Stimulated activated CD4-positive, alpha-beta T cell treated with anti-CD3 and anti-CD28 coated beads, TNF-alpha, amount 100 ng/mL, for 48 hours (primary cell): Measurements from ENCODE around the gene FGF1.

Source experiments
- DNase-seq, 3 donors: peaks; one replicate each; pipeline ENCODE4 v3.0.0-alpha.2; 2020; ENCODE audit warnings: low read depth in 3 of 3

The FGF1 gene

GRCh38 chr5:142697356-142698255 lies 11.7 kb upstream of the FGF1 start:
- DNase-seq = no peak

- DNase-seq = no peak
Measured at GRCh38 chr5:142696379-142696778, 10.5 kb upstream of the FGF1 start.

DNA sequence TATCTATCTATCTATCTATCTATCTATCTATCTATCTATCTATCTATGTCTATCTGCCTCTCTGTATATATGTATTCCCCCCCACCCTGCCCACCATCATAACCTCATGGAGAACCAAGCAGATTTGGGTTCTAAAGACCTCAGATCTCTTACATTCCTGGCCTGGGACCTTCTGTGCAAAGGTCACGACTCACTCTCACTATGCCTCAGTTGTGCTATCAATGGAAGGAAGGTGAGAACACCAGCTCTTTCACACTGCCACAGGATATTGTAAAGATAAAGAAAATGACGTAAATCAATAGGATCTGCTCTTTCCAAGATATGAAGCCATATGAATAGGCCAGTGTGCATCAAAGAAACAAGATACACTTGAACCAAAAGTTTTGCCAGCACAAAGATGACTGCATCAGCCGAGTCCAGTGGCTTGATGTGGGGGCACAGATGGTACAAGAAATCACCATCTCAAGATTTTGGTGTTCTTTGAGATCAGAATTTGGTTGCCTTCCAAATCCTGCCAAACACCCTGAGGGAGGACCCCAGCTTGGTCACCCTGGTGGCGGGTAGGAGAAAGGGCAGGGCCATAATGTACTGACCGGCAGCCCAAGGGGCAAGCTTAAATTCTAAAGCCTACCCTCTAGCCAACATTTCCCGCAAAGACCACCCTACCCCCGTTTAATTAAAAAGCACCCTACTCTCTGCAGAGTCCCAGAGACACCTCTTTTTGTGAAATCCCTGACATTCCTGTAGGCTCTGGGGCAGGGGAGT lies 8.4 kb upstream of the FGF1 start:
- DNase-seq = no peak

- no peak for DNase-seq
Measured at GRCh38 chr5:142692321-142692894, 6.5 kb upstream of the FGF1 start.

DNA sequence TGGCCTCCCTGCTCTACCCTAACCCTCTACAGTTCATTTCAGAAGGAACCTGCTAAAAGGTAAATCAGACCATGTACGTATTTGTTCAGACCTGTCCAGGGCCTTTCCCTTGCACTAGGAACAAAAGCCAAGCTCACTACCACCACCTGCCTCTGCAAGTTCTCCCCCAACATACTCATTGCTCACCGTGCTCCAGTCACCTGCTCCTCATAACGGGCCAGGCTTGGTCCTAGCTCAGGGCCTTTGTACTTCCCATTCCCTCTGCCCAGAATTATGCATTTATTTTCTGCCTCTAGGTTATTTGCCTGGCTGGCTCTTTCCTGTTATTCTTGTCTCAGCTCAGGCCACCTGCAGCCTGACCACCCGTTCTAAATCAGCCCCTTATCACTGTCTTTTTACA lies 4.8 kb upstream of the FGF1 start:
- DNase-seq = no peak

DNA sequence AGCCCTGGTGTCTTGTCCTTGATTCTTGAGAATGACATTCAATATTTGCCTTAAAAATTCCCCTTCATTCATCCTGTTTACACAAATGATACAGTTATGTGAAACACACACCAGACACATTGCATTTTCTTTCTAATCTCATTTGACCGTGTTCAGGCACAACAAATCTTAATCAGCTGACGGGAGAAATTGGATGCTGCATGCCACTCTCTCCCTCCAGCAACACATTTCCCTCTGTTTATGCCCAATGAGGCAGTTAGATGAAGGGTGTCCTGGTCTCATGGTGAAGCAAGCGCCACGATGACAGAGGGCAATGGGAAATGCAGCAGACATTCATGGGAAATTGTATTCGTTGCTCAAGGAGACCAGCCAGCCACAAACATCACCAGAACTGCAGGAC lies 3.2 kb upstream of the FGF1 start:
- DNase-seq = no peak

GRCh38 chr5:142688281-142688989 lies 2.5 kb upstream of the FGF1 start:
- no peak for DNase-seq

DNA sequence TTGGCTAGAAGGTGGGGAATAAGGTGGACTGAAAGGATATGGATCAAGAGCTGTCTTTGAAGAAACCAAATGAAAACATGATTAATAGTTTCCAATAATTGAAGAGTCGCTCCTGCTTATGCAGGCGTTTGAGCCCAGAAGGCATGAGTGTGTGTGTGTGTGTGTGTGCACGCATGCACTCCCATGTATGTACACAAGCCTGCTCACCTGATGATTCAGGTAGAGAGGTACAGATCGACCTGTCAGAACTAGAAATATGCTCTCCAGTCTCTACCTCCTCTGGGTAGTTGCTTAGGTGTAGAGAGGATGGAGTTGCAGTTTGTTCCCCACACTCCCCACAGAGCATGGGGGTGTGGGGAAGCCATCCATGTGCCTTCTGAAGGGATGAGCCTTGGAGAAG lies 1.1 kb upstream of the FGF1 start:
- DNase-seq = no peak

- no peak for DNase-seq
Measured at GRCh38 chr5:142686210-142686734, 382 bp upstream of the FGF1 start.

GRCh38 chr5:142684508-142685041 lies 1.3 kb downstream of the FGF1 start:
- no peak for DNase-seq

- DNase-seq = no peak
Measured at GRCh38 chr5:142683881-142684505, 1.9 kb downstream of the FGF1 start.

GRCh38 chr5:142683116-142683515 lies 2.8 kb downstream of the FGF1 start:
- DNase-seq = no peak

DNA sequence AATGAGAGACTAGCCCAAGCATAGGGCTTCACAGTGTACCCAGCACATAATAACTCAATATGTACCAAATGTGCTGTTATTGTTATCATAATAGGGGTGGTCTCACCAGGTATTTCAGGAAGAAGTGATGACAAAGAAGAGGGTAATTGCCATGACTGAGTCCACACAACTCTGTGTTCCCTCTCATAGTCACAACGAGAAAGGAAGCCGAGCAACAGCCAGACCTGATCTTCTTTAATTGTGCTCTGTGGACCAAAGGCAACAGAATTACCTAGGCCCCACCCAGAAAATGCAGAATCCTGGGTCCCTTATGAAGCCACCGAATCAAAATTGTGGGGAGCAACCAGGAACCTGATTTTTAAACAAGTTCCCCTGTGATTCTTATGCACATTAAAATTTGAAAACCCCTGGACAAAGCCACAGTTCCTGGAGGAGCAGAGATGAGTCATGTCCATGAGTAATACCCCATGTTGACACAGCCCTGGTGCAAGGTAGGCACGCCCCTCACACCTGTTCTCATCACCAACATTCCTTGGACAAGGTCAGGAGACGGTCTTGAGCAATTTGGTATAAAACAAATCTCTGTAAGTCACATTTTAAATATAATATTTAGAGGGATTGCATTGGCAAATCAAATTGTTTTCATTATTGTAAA lies 5.2 kb downstream of the FGF1 start:
- no peak for DNase-seq

DNA sequence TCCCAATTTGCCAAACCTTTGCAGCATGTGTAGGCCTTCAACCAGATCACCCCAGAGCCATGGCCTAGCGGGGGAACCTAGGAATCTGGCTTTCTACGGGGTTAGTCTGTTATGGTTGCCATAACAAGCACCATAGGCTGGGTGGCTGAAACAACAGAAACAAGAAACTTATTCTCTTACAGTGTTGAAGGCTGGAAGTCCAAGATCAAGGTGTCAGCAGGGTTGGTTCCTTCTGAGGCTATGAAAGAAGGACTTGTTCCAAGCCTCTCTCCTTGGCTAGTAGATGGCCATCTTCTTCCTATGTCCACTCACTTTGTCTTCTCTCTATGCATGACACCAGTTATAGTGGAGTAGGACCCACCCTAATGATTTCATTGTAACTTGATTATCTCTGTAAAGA lies 6.1 kb downstream of the FGF1 start:
- DNase-seq = no peak

DNA sequence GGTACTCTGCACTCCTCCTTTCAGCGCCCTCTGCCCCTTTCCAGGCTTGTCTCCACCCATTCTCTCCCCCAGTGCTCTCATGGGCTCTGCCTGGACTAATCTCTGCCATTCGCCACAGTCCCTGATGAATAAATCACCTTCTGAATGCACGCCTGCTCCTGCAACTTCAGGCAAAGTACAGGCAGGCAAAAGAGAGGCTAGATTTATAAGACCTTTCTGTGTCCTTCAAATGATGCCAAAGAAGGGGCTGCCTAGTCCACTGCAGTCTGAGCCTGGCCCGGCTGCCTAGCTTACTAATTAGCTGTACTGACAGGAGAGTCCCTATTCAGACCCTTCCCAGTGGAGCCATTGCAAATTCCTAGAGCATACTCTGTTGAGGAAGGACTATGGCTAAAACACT lies 7.4 kb downstream of the FGF1 start:
- no peak for DNase-seq

DNA sequence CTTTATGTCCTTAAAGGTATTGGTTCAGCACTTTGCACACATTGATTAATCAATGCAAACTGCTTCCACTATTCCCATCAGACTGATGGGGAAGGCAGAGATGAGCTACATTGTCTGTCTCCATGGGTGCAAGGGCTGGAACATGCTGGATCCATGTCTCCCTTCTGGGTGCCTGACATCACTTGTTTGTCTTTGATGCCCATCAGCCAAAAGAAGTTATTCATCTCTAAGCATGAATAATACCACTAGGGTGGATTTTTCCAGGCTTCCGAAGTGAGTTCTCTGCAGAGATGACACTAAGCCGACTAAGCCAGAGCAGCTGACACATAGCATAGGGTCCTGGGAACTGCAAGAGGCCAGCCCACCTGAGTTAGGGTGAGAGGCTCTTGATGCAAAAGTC lies 8.7 kb downstream of the FGF1 start:
- DNase-seq = no peak

DNA sequence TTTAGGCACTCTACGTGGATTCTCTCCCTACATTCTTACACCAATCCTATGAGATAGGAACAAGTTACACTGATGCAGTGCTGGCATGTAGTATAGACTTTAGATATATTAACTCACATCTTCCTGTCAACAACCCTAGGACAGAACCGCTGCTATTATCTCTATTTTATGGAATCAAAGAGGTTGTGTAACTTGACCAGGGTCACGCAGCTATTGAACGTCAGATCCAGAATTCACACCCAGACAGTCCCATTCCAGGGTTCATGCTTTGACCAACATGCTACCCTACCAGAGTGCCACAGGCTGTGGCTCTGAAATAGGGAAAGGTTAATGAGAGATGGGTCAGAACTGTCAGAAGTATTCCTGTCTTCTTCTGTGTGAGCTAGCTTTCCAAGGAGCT lies 9.6 kb downstream of the FGF1 start:
- DNase-seq = no peak

- DNase-seq = no peak
Measured at GRCh38 chr5:142674531-142675469, 11.1 kb downstream of the FGF1 start.

DNA sequence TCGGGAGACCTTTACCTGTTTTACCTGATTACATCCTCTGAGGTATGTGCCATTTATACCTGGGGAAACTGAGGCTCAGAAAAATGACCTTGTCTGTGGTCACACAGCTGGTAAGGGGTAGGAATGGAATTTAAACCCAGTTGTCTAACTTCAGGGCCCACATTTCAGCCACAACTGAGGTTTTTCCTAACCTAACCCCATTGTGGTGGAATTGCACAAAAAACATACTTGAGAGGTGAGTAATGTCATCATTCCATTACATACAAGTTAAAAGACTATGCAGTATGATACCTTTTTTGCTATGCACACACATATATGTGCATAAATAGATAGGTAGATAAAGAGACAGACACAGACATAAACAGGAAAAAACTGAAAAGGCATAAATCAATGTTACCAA lies 14.1 kb downstream of the FGF1 start:
- no peak for DNase-seq
